Measurements from ENCODE around the gene NTNG1. TPM values are rescaled to one million over a fixed set of nuclear protein-coding genes. Genes with fewer than 3 reads are reported as not detected.

Gene NTNG1
- total and polyA plus RNA-seq, 2 of the 8 experiments (the other 6 are each of a cell fraction or from before 2014, with no cell fraction given) = 1.2 to 4.1 TPM

- TF ChIP-seq SP2 (IDR thresholded peaks at IDR 0.05; ENCODE audit: low read length) = no peak
- no peak for TF ChIP-seq ZNF274 (IDR thresholded peaks at IDR 0.05; ENCODE audit: borderline replicate concordance, extremely low read depth, low read length)
- no peak for TF ChIP-seq CHD2 (IDR thresholded peaks at IDR 0.05; ENCODE audit: low read length)
- no peak for TF ChIP-seq EZH2 (IDR thresholded peaks at IDR 0.05; ENCODE audit: low read depth, low read length, severe bottlenecking)
- no peak for TF ChIP-seq RXRA (IDR thresholded peaks at IDR 0.05; ENCODE audit: insufficient read depth, low read depth, low read length)
- TF ChIP-seq KDM4A (IDR thresholded peaks at IDR 0.05; ENCODE audit: low read depth, low read length, severe bottlenecking) = no peak
- TF ChIP-seq YY1 (IDR thresholded peaks at IDR 0.05; ENCODE audit: low read depth, low read length) = no peak
- no peak for TF ChIP-seq NANOG (IDR thresholded peaks at IDR 0.05; ENCODE audit: insufficient read depth, low read depth, low read length, poor library complexity, severe bottlenecking)
- peak; percentile 41; the same call in 1 of the 2 replicates for TF ChIP-seq CEBPB (IDR thresholded peaks at IDR 0.05; ENCODE audit: low read depth, low read length)
- no peak for TF ChIP-seq SAP30 (IDR thresholded peaks at IDR 0.05; ENCODE audit: insufficient read depth, insufficient replicate concordance, low read length)
- TF ChIP-seq PHF8 (conservative IDR thresholded peaks at IDR 0.05; ENCODE audit: low read depth, low read length) = no peak
- TF ChIP-seq USF2 (IDR thresholded peaks at IDR 0.05; ENCODE audit: low read length) = no peak
- no peak for TF ChIP-seq TAF1 (IDR thresholded peaks at IDR 0.05; ENCODE audit: low read depth, low read length)
Measured at GRCh38 chr1:107196973-107197562, 56.2 kb downstream of the NTNG1 start (continued).
